HepG2 (cell line): Measurements from ENCODE around the gene HSP90AB1.

Experiments used
- DNMT3B ChIP-seq: conservative IDR thresholded peaks from 2 replicates; pipeline ENCODE4 v1.6.1; 2016; ENCODE audit warnings: missing biosample characterization, control low read depth
- JUND ChIP-seq: sonication (generic); formaldehyde crosslinking; IDR thresholded peaks from 2 replicates; pipeline ENCODE4 v1.8.0; 2022; ENCODE audit warnings: mild to moderate bottlenecking, missing genetic modification reagents
- SP1 ChIP-seq, 2 experiments: fragments of 450-650 bp in 1 of 2; sonication (generic) in 1 of 2; formaldehyde crosslinking in 1 of 2; IDR thresholded peaks; 2 replicates each; pipeline versions ENCODE4 v1.4.0 to v1.6.1; 2016 to 2020; ENCODE audit warnings: missing genetic modification reagents in 1 of 2
- TAF1 ChIP-seq: sonication (generic); formaldehyde crosslinking; IDR thresholded peaks from 2 replicates; pipeline ENCODE4 v1.4.0; 2020; ENCODE audit warnings: missing genetic modification reagents
- TCF12 ChIP-seq, 2 experiments: fragments of 450-650 bp in 1 of 2; sonication (generic) in 1 of 2; formaldehyde crosslinking in 1 of 2; IDR thresholded peaks; 2 replicates each; pipeline versions ENCODE4 v1.6.1 to v1.8.0; 2017 to 2022; ENCODE audit warnings: antibody characterized with exemption in 1 of 2, mild to moderate bottlenecking in 1 of 2, missing genetic modification reagents in 1 of 2, moderate library complexity in 1 of 2
- ZNF136 ChIP-seq: sonication (generic); formaldehyde crosslinking; IDR thresholded peaks from 2 replicates; pipeline ENCODE4 v1.8.1; 2022; ENCODE audit warnings: low read depth, mild to moderate bottlenecking, moderate library complexity, missing genetic modification reagents
- TF ChIP-seq, protein P1 (sequence below): fragments of 450-650 bp; IDR thresholded peaks from 2 replicates; pipeline ENCODE4 v1.6.1; 2016
- TF ChIP-seq, protein P2 (sequence below): sonication (generic); formaldehyde crosslinking; IDR thresholded peaks from 2 replicates; pipeline ENCODE4 v1.4.0; 2020; ENCODE audit warnings: mild to moderate bottlenecking, missing genetic modification reagents
- TF ChIP-seq, protein P3 (sequence below): sonication (generic); formaldehyde crosslinking; IDR thresholded peaks from 2 replicates; pipeline ENCODE4 v1.4.0; 2020; ENCODE audit warnings: missing genetic modification reagents
- TF ChIP-seq, protein P4 (sequence below), 2 experiments: IDR thresholded peaks; 2 replicates each; pipeline ENCODE4 v1.6.1; 2011 to 2012; ENCODE audit warnings: low read length in 2 of 2, borderline replicate concordance in 1 of 2, low read depth in 1 of 2, mild to moderate bottlenecking in 1 of 2, moderate library complexity in 1 of 2
- TF ChIP-seq, protein P5 (sequence below): sonication (generic); formaldehyde crosslinking; conservative IDR thresholded peaks from 2 replicates; pipeline ENCODE4 v1.4.0; 2020; ENCODE audit warnings: missing genetic modification reagents
- TF ChIP-seq, protein P6 (sequence below): sonication (generic); formaldehyde crosslinking; IDR thresholded peaks from 2 replicates; pipeline ENCODE4 v1.4.0; 2020; ENCODE audit warnings: mild to moderate bottlenecking, missing genetic modification reagents

DNA sequence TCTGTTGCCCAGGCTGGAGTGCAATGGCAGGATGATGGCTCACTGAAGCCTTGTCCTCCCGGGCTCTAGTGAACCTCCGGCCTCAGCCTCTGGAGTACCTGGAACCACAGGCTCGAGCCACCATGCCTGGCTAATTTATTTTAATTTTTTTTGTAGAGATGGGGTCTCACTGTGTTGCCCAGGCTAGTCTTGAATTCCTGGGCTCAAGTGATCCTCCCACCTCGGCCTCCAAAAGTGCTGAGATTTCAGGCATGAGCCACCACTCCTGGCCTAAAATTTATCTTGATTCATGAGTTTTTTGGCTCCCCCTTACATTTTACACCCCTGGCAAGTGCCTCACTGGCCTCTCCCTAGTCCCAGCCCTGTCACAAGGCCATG lies 26.0 kb upstream of the HSP90AB1 start:
- TF ChIP-seq, protein P1, sequence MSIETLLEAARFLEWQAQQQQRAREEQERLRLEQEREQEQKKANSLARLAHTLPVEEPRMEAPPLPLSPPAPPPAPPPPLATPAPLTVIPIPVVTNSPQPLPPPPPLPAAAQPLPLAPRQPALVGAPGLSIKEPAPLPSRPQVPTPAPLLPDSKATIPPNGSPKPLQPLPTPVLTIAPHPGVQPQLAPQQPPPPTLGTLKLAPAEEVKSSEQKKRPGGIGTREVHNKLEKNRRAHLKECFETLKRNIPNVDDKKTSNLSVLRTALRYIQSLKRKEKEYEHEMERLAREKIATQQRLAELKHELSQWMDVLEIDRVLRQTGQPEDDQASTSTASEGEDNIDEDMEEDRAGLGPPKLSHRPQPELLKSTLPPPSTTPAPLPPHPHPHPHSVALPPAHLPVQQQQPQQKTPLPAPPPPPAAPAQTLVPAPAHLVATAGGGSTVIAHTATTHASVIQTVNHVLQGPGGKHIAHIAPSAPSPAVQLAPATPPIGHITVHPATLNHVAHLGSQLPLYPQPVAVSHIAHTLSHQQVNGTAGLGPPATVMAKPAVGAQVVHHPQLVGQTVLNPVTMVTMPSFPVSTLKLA, result no peak
- no peak for TF ChIP-seq SP1 (IDR thresholded peaks at IDR 0.05)
- no peak for TF ChIP-seq SP1 (CRISPR knock-in tag; IDR thresholded peaks at IDR 0.05)
- TF ChIP-seq, protein P2, sequence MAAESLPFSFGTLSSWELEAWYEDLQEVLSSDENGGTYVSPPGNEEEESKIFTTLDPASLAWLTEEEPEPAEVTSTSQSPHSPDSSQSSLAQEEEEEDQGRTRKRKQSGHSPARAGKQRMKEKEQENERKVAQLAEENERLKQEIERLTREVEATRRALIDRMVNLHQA (CRISPR knock-in tag), result no peak
- TF ChIP-seq, protein P3, sequence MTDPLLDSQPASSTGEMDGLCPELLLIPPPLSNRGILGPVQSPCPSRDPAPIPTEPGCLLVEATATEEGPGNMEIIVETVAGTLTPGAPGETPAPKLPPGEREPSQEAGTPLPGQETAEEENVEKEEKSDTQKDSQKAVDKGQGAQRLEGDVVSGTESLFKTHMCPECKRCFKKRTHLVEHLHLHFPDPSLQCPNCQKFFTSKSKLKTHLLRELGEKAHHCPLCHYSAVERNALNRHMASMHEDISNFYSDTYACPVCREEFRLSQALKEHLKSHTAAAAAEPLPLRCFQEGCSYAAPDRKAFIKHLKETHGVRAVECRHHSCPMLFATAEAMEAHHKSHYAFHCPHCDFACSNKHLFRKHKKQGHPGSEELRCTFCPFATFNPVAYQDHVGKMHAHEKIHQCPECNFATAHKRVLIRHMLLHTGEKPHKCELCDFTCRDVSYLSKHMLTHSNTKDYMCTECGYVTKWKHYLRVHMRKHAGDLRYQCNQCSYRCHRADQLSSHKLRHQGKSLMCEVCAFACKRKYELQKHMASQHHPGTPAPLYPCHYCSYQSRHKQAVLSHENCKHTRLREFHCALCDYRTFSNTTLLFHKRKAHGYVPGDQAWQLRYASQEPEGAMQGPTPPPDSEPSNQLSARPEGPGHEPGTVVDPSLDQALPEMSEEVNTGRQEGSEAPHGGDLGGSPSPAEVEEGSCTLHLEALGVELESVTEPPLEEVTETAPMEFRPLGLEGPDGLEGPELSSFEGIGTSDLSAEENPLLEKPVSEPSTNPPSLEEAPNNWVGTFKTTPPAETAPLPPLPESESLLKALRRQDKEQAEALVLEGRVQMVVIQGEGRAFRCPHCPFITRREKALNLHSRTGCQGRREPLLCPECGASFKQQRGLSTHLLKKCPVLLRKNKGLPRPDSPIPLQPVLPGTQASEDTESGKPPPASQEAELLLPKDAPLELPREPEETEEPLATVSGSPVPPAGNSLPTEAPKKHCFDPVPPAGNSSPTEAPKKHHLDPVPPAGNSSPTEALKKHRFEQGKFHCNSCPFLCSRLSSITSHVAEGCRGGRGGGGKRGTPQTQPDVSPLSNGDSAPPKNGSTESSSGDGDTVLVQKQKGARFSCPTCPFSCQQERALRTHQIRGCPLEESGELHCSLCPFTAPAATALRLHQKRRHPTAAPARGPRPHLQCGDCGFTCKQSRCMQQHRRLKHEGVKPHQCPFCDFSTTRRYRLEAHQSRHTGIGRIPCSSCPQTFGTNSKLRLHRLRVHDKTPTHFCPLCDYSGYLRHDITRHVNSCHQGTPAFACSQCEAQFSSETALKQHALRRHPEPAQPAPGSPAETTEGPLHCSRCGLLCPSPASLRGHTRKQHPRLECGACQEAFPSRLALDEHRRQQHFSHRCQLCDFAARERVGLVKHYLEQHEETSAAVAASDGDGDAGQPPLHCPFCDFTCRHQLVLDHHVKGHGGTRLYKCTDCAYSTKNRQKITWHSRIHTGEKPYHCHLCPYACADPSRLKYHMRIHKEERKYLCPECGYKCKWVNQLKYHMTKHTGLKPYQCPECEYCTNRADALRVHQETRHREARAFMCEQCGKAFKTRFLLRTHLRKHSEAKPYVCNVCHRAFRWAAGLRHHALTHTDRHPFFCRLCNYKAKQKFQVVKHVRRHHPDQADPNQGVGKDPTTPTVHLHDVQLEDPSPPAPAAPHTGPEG (CRISPR knock-in tag), result no peak
- TF ChIP-seq, protein P4, sequence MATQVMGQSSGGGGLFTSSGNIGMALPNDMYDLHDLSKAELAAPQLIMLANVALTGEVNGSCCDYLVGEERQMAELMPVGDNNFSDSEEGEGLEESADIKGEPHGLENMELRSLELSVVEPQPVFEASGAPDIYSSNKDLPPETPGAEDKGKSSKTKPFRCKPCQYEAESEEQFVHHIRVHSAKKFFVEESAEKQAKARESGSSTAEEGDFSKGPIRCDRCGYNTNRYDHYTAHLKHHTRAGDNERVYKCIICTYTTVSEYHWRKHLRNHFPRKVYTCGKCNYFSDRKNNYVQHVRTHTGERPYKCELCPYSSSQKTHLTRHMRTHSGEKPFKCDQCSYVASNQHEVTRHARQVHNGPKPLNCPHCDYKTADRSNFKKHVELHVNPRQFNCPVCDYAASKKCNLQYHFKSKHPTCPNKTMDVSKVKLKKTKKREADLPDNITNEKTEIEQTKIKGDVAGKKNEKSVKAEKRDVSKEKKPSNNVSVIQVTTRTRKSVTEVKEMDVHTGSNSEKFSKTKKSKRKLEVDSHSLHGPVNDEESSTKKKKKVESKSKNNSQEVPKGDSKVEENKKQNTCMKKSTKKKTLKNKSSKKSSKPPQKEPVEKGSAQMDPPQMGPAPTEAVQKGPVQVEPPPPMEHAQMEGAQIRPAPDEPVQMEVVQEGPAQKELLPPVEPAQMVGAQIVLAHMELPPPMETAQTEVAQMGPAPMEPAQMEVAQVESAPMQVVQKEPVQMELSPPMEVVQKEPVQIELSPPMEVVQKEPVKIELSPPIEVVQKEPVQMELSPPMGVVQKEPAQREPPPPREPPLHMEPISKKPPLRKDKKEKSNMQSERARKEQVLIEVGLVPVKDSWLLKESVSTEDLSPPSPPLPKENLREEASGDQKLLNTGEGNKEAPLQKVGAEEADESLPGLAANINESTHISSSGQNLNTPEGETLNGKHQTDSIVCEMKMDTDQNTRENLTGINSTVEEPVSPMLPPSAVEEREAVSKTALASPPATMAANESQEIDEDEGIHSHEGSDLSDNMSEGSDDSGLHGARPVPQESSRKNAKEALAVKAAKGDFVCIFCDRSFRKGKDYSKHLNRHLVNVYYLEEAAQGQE (IDR thresholded peaks at IDR 0.05; ENCODE audit: borderline replicate concordance in 1 of 2, low read depth in 1 of 2, low read length in 2 of 2), result no peak
- no peak for TF ChIP-seq DNMT3B
- TF ChIP-seq, protein P5, sequence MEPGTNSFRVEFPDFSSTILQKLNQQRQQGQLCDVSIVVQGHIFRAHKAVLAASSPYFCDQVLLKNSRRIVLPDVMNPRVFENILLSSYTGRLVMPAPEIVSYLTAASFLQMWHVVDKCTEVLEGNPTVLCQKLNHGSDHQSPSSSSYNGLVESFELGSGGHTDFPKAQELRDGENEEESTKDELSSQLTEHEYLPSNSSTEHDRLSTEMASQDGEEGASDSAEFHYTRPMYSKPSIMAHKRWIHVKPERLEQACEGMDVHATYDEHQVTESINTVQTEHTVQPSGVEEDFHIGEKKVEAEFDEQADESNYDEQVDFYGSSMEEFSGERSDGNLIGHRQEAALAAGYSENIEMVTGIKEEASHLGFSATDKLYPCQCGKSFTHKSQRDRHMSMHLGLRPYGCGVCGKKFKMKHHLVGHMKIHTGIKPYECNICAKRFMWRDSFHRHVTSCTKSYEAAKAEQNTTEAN (CRISPR knock-in tag), result no peak
- TF ChIP-seq, protein P6, sequence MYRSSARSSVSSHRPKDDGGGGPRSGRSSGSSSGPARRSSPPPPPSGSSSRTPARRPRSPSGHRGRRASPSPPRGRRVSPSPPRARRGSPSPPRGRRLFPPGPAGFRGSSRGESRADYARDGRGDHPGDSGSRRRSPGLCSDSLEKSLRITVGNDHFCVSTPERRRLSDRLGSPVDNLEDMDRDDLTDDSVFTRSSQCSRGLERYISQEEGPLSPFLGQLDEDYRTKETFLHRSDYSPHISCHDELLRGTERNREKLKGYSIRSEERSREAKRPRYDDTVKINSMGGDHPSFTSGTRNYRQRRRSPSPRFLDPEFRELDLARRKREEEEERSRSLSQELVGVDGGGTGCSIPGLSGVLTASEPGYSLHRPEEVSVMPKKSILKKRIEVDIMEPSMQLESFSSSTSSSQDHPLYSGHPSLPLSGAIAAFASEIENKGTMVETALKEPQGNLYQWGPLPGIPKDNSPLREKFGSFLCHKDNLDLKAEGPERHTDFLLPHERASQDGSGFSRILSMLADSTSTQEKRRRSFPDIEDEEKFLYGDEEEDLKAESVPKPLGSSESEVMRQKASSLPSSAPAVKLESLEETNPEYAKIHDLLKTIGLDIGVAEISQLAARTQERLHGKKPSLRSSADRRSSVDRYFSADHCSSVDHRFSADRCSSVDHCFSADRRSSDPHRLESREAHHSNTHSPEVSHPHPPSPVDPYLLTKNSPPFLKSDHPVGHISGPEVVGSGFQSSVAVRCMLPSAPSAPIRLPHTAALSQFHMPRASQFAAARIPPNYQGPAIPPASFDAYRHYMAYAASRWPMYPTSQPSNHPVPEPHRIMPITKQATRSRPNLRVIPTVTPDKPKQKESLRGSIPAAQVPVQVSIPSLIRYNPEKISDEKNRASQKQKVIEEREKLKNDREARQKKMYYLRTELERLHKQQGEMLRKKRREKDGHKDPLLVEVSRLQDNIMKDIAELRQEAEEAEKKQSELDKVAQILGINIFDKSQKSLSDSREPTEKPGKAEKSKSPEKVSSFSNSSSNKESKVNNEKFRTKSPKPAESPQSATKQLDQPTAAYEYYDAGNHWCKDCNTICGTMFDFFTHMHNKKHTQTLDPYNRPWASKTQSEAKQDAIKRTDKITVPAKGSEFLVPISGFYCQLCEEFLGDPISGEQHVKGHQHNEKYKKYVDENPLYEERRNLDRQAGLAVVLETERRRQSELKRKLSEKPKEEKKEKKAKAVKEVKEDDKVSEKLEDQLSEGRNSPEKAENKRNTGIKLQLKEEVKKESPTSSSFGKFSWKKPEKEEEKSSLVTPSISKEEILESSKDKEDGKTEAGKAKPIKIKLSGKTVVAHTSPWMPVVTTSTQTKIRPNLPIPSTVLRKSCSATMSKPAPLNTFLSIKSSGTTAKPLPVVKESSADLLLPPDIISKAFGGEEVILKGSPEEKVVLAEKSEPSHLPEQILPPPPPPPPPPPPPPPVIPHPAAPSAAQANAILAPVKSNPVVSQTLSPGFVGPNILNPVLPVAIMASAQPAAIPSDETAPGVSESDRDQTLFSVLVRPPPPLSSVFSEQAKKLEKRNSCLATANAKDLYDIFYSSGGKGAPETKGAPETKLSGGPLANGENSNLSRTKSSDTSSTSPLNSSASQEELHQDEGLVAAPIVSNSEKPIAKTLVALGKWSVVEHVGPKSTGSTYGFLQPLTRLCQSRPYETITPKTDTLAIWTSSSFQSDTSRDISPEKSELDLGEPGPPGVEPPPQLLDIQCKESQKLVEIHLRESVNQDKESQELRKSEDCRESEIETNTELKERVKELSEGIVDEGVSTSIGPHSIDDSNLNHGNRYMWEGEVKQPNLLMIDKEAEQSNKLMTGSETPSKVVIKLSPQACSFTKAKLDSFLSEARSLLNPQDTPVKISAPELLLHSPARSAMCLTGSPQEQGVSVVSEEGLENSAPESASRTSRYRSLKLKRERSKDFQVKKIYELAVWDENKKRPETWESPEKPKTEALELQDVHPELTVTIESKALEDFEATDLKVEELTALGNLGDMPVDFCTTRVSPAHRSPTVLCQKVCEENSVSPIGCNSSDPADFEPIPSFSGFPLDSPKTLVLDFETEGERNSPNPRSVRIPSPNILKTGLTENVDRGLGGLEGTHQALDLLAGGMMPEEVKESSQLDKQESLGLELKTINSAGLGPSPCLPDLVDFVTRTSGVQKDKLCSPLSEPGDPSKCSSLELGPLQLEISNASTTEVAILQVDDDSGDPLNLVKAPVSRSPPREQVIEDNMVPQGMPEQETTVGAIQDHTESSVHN, result no peak
- TF ChIP-seq TAF1 (CRISPR knock-in tag), result no peak
- no peak for TF ChIP-seq TCF12 (IDR thresholded peaks at IDR 0.05)
- TF ChIP-seq TCF12 (CRISPR knock-in tag; IDR thresholded peaks at IDR 0.05), result no peak
- TF ChIP-seq JUND (CRISPR knock-in tag), result no peak
- no peak for TF ChIP-seq ZNF136 (CRISPR knock-in tag)
